SK-N-MC (cell line): Measurements from ENCODE around the gene BLNK.

ENCODE experiments used
- DNase-seq: peaks from one replicate; pipeline ENCODE4 v3.0.0-alpha.2; 2011; ENCODE audit warnings: low read depth, low spot score
- H3K27ac ChIP-seq: fragments of 200-600 bp; sonication (generic); 2 replicates; pipeline ENCODE4 v1.5.1; 2016; ENCODE audit warnings: mixed run types
- H3K36me3 ChIP-seq: fragments of 200-600 bp; sonication (generic); 2 replicates; pipeline ENCODE4 v1.6.1; 2017; ENCODE audit warnings: antibody characterized with exemption, low read length, mixed read lengths; ENCODE audit not compliant: insufficient read depth
- H3K4me3 ChIP-seq: fragments of 200-600 bp; sonication (generic); 2 replicates; pipeline ENCODE4 v1.5.1; 2016
- H3K9ac ChIP-seq: fragments of 200-600 bp; sonication (generic); 2 replicates; pipeline ENCODE4 v1.8.0; 2017; ENCODE audit warnings: mixed run types, mixed read lengths; ENCODE audit not compliant: insufficient read length
- H3K9me3 ChIP-seq: fragments of 200-600 bp; sonication (generic); 2 replicates; pipeline ENCODE4 v1.6.1; 2017; ENCODE audit warnings: low read depth, mild to moderate bottlenecking, antibody characterized with exemption, low read length, moderate library complexity, mixed read lengths
- EZH2 ChIP-seq: fragments of 200-600 bp; sonication (generic); IDR thresholded peaks from one replicate; pipeline ENCODE4 v1.6.1; 2017; ENCODE audit warnings: antibody characterized with exemption
- FOXP2 ChIP-seq: optimal IDR thresholded peaks from 2 replicates; pipeline ENCODE3; 2011; ENCODE audit warnings: mild to moderate bottlenecking, moderate library complexity; ENCODE audit not compliant: insufficient read depth; ENCODE audit errors: extremely low read length, control extremely low read depth
- POLR2AphosphoS5 ChIP-seq: IDR thresholded peaks from 2 replicates; pipeline ENCODE4 v1.6.1; 2012; ENCODE audit warnings: mild to moderate bottlenecking, low read depth, low read length, borderline replicate concordance

BLNK gene

GRCh38 chr10:96172666-96173065, 98.7 kb downstream of the BLNK start:
- DNase-seq = no peak
- Histone ChIP-seq H3K9ac (no peak overlapping the region), H3K36me3 (no peaks in the 10 kb centered on the region), H3K4me3 (no peak overlapping the region), H3K27ac (no peak overlapping the region), H3K9me3 (no peaks in the 10 kb centered on the region)
- TF ChIP-seq POLR2AphosphoS5 = no peak
- TF ChIP-seq EZH2 = no peak
- TF ChIP-seq FOXP2 = no peak

GRCh38 chr10:96170230-96170629, 101.1 kb downstream of the BLNK start:
- H3K27ac ChIP-seq = no peak overlapping the region
- no peaks in the 10 kb centered on the region for H3K9me3 ChIP-seq
- no peak for TF ChIP-seq EZH2
- no peak for TF ChIP-seq FOXP2
- TF ChIP-seq POLR2AphosphoS5 = no peak

GRCh38 chr10:96168546-96168945, 102.8 kb downstream of the BLNK start:
- Histone ChIP-seq H3K9ac (no peak overlapping the region), H3K9me3 (no peaks in the 10 kb centered on the region), H3K4me3 (no peak overlapping the region), H3K27ac (no peak overlapping the region), H3K36me3 (no peaks in the 10 kb centered on the region)
- TF ChIP-seq EZH2 (no peak), POLR2AphosphoS5 (no peak), FOXP2 (no peak)
- DNase-seq = no peak

More at GRCh38 chr10:96170230-96170629, 101.1 kb downstream of the BLNK start:
- Histone ChIP-seq H3K36me3 (no peaks in the 10 kb centered on the region), H3K9ac (no peak overlapping the region), H3K4me3 (no peak overlapping the region)
- no peak for DNase-seq

- Histone ChIP-seq H3K27ac (no peak overlapping the region), H3K9me3 (no peaks in the 10 kb centered on the region), H3K4me3 (no peak overlapping the region), H3K36me3 (no peaks in the 10 kb centered on the region), H3K9ac (no peak overlapping the region)
- TF ChIP-seq FOXP2 (no peak), EZH2 (no peak), POLR2AphosphoS5 (no peak)
- DNase-seq = no peak
Observed at GRCh38 chr10:96165726-96166125, 105.6 kb downstream of the BLNK start.

- H3K4me3 ChIP-seq = no peak overlapping the region
- H3K9me3 ChIP-seq = no peaks in the 10 kb centered on the region
- peaks cover 22% of the 10 kb centered on the region for H3K36me3 ChIP-seq
- no peak overlapping the region for H3K27ac ChIP-seq
- TF ChIP-seq POLR2AphosphoS5 (no peak), FOXP2 (no peak), EZH2 (no peak)
- DNase-seq = no peak
- H3K9ac ChIP-seq = no peak overlapping the region
Observed at GRCh38 chr10:96153070-96153469, 118.3 kb downstream of the BLNK start.

GRCh38 chr10:96152437-96152836, 118.9 kb downstream of the BLNK start:
- H3K36me3 ChIP-seq = peaks cover 19% of the 10 kb centered on the region
- no peak overlapping the region for H3K27ac ChIP-seq
- no peak overlapping the region for H3K4me3 ChIP-seq
- no peaks in the 10 kb centered on the region for H3K9me3 ChIP-seq
- TF ChIP-seq POLR2AphosphoS5 (no peak), EZH2 (no peak), FOXP2 (no peak)
- H3K9ac ChIP-seq = no peak overlapping the region
- no peak for DNase-seq
